GM21717 (cell line): Measurements from ENCODE around the gene PRICKLE1.

ENCODE experiments used
- ATAC-seq: cut with Tn5 transposase; IDR thresholded peaks from one replicate; pipeline ENCODE4 v1.9.1; 2021; ENCODE audit warnings: mild to moderate bottlenecking, moderate library complexity; ENCODE audit not compliant: unreplicated experiment

PRICKLE1 gene

GRCh38 chr12:42496886-42497285 is 92.7 kb downstream of the PRICKLE1 start:
- ATAC-seq: no peak

DNA sequence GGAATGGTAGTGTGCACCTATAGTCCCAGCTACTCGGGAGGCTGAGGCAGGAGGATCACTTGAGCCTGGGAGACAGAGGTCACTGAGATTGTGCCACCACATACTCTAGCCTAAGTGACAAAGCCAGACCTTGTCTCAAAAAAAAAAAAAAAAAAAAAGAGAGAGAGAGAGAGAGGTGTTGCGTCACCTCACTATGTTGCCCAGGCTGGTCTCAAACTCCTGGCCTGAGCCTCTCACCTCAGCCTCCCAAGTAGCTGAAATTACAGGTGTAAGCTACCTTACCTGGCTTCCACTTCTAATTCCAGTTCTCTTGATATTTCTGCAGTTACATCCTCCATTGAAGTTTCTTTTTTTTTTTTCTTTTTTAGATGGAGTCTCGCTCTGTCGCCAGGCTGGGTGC is 94.3 kb downstream of the PRICKLE1 start:
- no peak for ATAC-seq

- no peak for ATAC-seq
Observed at GRCh38 chr12:42492267-42492666, 97.3 kb downstream of the PRICKLE1 start.

DNA sequence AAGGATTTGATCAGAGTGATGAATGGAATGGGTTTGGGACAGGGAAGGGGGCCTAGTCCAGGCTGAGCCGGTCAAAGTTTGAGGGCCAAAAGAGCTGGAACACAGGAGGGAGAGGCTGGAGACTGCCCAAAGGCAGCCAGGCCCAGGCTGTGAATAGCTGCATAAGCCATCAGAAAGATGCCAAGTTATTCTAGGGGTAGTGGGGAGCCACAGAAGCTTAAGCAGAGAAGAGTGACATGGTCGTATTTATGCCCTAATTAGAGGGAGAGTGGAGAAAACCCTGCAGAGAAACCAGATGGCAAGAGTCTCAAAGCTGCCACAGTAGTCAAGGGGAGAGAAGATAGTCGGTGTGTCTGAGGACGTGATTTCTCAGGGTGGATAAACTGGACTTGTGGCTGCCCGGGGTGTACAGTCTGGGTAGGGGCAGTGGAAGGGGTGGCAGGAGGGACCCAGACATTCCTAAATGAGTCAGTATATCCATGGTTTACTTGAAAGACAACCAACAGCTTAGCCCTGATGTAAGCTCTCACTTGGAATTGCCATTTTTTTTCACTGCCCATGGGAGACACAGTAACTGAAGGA is 99.2 kb downstream of the PRICKLE1 start:
- ATAC-seq: no peak

DNA sequence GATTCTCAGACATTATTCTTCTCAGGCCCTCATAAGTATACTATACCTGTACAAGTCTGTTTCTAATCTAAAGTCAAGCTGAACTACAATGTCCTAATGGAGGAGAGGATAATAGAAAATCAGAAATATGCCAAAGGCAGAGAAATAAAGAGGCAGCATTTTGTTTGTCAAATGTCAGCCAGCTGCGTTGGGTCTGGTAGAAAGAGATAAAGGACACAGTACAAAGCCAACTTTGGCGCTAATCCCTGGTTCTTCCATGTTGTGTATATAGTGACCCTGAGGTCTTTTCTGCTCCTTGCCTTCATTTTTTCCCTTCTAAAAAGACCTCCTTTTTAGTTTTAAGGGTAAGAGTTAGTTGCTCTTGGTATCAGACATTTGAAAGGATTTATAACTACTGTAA is 103.1 kb downstream of the PRICKLE1 start:
- no peak for ATAC-seq

DNA sequence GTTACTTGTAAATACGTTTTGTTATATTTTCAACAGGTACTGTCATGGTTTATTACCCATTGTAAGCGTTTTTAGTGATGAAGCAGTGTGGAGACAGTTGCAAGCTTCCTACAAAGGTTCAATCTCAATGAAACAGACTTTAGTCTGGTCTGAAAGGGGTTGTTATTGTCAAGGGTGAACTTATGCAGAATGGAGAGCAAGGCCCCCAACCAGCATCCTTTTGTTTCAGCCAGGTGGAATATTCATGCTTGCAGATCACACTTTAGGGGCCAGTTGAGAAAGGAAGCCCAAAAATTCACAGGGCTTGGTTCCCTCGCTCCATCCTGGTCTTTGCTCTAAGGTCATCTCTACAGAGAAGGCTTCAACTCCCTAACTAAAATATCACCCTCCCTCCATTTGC is 103.7 kb downstream of the PRICKLE1 start:
- no peak for ATAC-seq

- no peak for ATAC-seq
Observed at GRCh38 chr12:42484996-42485395, 104.5 kb downstream of the PRICKLE1 start.

- peak; percentile 25 for ATAC-seq
Observed at GRCh38 chr12:42483521-42483790, 106.1 kb downstream of the PRICKLE1 start.

DNA sequence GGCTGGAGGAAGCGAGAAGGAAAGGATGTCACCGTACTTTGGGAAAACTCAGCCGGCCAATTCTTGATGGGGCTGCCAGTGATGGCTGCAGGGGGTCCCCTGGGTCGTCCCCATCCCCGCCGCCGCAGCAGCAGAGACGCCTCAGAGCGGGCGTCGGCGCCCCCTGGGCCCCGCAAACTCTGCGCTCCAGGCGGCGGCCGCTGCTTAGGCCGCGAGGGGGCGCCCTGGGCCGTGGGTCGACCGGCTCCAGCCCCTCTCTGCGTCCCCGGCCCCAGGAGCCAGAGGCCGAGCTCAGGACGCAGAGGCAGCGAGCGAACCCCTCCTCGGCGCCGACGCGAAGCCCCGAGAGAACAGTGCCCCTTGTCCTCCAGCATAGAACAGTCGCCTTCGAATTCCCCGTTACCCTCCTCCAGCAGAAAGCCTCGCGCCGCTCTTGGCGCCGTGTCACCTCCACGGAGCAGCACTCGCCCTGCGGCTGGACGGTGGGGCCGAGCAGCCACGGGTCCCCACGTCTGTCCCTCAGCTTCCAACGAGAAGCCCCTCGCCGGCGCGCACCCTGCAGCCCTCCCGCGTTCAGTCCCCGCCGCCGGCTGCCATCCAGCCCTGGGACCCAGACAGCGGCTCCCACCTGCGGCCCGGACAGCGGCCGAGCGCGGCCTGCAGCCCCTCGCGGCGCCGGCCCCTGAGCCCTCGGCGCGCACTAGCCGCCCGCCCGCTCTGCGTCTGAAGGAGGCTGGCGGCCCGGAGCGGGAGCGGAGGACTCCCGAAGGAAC is 106.6 kb downstream of the PRICKLE1 start:
- ATAC-seq: peak; percentile 74

DNA sequence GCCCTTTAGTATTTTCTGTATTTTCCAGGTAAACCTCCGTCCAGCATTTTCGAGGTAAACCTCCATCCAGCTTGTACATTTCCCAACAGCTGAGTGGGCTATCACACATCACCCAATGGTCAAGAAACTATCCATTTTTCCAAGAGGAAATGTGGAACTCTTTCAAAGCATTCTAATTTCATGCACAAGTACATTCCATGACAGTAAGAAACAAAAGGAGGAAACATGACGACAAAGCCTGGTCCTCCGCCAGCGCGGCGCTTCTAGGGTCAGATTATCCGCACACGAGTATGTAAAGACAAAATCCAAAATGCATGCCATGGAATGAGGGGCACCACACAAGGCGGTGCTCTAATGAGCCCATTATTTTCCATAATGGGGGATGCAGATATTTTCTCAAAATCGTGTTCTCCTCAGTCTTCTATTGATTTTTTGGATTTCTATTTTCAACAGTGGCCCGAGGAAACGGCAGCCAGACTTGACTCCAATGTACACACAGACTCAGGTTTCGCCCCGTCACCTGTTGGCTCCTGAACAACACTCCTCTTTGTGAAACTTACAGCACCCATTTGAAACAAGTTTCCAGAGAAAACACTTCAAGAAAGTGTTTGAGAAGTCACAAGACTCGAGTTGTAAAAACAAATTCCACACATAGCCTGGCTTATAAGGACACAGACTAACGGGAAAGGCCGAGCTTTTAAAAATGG is 107.4 kb downstream of the PRICKLE1 start:
- ATAC-seq: no peak

DNA sequence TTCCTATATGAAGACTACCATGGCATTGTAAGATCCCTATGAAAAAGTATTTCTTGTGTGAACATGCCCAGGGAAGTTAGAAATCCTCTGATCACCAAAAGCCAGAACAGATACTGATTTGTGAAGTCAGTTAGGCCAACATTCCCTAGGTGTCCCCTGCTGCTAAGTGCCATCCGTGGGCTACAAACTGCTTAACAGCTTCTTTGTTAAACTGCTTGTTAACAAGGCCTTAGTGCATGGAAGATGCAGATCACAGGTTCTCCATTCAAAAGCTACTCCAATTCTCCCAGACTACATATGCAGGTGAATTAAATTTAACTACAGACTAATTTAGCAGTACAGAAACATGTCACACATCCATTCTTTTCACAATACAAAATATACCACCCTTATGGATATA is 108.2 kb downstream of the PRICKLE1 start:
- no peak for ATAC-seq

DNA sequence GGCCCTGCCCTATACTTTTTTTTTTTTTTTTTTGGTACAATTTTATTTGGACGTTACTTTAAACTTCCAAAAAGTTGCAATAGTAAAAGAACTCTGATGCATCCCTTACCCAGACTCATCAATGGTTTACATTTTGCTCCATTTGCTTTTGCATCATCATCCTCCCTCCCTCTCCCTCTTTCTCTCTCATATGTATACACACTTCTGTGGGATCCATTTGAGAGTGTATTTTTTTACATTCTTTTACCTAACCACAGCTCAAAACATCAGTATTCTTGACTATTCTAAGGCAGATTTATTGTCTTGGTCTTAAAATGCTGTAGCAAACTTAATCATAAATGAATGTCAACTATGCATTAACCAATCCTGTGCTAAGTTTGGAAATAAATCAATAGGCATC is 111.6 kb downstream of the PRICKLE1 start:
- ATAC-seq: no peak

GRCh38 chr12:42475106-42475505 is 114.4 kb downstream of the PRICKLE1 start:
- ATAC-seq: peak; percentile 52

DNA sequence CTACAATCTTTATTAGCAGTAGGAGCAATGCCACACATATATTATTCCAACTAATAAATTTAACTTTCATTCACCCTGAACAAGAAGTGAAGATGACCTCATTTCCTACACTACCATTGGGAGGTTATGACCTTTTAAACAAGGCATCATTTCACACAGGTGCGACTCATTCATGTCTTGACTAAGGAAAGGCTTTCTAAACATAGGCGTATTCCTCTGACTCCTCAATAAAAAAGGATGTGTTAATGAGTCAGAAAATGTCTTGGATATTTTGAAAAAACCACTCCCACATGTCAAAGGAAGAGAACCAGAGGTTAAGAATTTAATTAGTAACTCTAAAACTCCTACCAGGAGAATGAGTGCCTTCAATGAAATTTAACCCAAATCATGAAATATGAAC is 115.2 kb downstream of the PRICKLE1 start:
- no peak for ATAC-seq

GRCh38 chr12:42473561-42473960 is 116.0 kb downstream of the PRICKLE1 start:
- ATAC-seq: no peak

DNA sequence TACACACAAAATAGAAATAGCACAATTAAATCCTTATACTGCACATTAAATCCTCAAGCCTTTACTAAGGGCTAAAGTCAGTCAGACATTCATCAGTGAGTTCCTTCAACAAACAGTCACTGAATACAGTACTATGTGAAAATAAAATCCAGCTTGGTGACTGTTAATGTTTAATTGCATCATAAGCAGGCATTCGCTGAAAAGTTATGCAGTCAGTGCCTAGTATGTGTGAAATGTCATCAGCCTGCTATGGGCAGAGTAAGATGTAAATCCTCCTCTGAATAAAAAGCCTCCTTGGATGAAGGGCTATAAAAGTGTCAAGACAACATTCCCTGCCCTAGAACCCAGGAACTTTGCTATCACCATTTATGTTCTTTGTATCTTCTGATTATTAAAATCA is 116.4 kb downstream of the PRICKLE1 start:
- no peak for ATAC-seq

DNA sequence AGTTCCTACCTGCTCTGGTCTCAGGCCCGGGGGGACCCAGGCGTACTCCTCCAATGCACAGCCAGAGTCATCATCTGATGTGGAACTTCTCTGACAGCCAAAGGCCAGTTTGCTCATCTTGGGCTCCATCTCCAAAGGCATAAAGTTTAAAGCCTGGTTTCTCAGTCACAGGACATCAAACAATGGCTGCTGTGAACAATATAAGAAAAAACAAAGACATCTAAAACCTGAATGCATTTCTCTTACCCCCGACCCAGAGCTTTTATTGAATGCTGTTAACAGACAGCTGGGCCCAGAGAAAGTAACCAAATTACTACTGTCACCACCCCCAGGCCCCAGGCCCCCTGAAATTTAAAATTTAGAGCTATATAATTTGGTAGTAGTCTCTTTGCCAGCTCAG is 117.2 kb downstream of the PRICKLE1 start:
- ATAC-seq: no peak

DNA sequence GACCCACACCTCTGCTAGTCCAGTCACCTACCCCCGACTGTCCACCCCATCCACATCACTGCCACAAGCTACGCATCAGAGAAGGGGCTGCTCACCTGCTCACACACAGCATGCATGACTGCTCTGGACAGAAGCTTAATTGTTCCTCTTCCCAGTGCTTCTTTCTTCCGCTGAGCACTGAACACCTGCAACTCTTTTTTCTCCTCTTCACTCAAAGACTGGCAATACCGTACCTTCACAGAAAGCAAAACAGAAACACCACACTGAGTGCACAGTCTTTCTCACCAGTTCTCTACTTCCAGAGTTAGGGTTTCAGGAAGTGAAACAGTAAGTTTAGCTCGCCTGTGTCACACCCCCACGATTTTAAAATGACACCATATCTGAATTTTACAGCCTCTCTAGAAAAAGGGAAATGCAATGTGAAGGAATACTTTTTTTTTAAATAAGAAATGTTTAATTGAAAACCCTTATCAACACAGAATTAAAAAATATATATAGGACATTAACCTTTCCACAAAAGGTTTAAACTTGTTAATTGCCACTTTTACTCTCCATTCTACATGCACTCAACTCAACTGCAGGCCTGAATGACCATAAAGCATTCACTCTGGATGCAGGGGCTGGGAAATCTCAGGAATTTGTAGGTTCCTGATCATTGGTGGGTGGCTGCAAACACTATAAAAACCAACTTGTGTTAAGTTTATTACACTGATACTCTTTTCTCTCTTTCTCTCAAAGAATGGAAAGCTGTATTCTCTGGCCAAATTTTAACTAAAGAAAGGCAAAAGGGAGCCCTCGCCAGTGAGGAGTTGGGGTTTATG is 120.0 kb downstream of the PRICKLE1 start:
- ATAC-seq: peak; percentile 97

DNA sequence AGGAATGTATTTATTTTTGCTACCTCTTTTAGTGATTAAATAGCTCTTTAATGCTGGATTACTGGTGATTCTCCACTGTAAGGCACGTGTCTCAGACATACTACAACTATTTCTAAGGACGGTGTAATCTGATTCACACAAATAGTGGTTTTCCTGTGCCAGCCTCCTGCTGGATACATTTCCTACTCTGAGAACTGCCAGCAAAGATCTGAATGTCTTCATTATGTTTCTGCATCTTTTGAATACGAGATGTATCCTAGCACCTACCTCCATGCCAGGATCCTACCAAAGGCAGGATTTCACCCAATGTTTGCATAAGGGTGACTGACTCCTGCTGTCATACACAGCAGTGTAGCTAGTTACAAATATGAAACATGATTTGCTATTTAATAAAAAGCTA is 120.6 kb downstream of the PRICKLE1 start:
- peak; percentile 12 for ATAC-seq

GRCh38 chr12:42468341-42468821 is 121.2 kb downstream of the PRICKLE1 start:
- peak; percentile 33 for ATAC-seq

- no peak for ATAC-seq
Observed at GRCh38 chr12:42463671-42464070, 125.9 kb downstream of the PRICKLE1 start.
